ENCODE data around the gene SERPINA1.

SERPINA1 gene

DNA sequence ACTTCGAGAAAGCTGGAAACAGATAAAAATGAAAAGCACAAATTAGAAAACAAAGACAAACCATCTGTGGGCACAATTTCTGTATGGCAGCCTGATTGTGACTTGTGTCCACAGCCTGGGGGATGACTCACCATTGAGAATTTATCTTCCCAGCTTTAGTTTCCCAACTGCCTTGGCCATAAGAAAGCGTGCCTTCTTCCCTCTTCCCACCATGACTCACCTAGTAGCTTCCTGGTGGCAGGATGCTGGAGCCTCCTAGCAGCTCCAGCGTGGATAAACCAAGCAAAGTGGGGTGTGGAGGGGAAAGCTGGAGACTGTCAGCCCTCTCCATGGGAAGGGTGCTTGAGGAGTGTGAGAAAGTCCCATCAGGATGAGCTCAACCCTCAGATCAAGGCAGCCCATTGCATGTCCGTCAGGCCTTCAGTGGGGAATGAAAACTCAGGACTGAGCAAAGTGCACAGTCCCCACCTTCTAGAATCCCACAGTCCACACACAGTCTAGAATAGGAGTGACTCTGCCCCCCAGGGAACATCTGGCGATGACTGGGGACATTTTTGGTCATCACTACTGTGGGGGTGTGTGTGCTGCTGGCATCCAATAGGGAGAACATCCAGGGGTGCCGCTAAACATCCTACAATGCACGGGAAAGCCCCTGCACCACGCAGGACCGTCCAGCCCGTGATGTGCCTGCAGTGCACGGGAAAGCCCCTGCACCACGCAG, 42.9 kb downstream of the SERPINA1 start:
- no peak for DNase-seq

DNA sequence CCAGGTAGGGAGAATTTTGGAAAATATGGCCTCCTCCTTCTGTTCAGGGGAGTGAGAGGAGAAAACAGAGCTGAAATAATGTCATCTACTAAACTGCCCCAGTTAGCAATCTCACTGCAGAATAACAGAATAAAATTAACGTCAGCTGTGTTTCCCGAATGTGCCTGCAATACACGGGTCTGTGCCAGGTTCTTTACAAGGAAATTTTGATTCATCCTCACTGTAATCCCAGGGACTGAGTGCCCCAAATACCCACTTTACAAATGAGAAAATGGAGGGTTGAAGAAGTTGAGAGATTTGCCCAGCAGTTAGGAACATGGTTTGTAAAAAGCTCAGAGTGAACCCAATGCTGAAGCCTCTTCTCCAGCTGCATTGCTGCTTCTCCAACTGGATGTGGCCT, 44.0 kb downstream of the SERPINA1 start:
- DNase-seq, result no peak

- no peak for DNase-seq
These were observed 45.0 kb downstream of the SERPINA1 start for GRCh38 chr14:94343238-94344005.

- peak; percentile 95 for DNase-seq
These were observed 46.0 kb downstream of the SERPINA1 start for GRCh38 chr14:94342334-94342934.

DNA sequence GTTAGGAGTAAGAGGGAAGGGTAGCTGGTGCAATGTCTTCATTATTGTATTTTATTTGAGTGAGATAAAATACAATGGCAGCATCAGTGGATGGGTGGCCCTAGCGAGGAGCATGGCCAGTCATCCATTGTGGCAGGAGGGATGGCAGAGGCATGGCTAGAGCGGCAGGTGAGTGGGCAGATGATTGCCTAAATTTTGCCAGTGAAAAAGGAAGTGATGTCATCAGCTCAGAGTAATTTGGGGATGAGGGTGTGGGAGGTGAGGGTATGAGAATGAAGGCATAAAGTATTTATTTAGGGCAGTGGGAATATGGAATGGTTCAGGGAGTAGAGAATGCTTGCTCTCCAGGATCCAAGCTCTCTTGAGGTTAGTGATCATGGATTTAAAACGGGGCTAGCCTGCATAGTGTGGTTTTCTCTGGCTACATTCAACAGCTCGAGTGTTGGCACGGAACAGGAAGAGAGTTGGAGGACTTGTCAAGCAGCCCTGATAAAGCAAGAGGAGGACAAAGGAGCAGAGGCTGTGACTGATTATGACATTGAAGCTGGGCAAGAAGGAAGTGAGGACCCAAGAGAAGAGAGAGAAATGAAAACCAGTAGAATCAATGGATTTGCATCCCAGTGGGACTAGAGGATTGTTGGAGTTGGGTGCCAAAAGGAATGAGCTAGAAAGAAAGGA, 46.6 kb downstream of the SERPINA1 start:
- DNase-seq, result no peak

DNA sequence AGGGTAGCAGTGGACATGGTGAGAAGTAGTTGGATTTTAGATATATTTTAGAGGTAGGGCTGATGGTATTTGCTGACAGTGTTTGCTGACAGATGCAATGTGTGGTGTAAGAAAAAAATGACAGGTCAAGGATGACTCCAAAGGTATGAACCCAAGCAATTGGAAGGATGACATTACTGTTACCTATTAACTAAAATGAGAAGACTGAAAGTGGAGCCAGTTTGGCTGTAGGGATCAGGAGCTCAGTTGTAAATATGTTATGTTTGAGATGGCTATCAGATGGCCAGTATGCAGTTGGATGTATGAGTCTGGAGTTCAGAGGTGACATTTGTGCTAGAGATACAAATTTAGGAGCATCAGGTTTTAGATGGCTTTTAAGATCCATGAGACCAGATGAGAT, 47.9 kb downstream of the SERPINA1 start:
- DNase-seq, result no peak

DNA sequence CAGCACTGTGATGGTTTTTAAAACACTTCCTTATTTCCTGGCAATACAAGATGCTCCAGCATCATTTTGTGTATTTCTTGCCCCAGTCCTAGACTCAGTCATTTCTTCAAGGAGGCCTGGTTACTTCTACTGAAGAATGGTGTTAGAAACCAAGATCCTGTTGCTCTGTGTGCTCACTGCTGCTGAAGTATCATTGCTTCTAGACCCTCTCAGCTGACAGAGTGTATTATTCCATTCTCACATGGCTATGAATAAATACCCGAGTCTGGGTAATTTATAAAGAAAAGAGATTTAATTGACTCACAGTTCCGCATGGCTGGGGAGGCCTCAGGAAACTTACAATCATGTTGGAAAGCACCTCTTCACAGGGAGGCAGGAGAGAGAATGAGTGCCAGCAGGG, 50.4 kb downstream of the SERPINA1 start:
- DNase-seq, result no peak

GRCh38 chr14:94337274-94337673, 51.1 kb downstream of the SERPINA1 start:
- no peak for DNase-seq

DNA sequence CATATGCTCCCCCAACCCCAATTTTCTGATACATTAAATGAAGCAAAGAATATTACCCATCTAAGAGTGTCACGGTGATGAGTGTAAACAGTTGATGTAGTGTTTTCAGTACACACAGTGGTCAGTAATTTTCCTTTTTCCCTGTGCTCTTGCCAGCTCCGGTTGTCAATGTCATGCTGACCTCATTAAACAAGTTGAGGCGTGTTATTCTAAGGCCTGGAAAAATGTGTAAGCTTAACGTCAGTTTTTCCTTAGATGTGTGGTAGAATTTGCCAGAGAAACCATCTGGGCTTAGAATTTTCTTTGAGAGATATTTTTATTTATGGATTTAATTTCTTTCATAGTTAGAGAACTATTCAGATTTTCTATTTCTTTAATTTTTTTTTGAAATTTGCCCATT, 53.5 kb downstream of the SERPINA1 start:
- no peak for DNase-seq

GRCh38 chr14:94332587-94332986, 55.8 kb downstream of the SERPINA1 start:
- no peak for DNase-seq

- DNase-seq, result no peak
These were observed 56.3 kb downstream of the SERPINA1 start for GRCh38 chr14:94332063-94332583.

- no peak for DNase-seq
These were observed 56.9 kb downstream of the SERPINA1 start for GRCh38 chr14:94331462-94331861.

DNA sequence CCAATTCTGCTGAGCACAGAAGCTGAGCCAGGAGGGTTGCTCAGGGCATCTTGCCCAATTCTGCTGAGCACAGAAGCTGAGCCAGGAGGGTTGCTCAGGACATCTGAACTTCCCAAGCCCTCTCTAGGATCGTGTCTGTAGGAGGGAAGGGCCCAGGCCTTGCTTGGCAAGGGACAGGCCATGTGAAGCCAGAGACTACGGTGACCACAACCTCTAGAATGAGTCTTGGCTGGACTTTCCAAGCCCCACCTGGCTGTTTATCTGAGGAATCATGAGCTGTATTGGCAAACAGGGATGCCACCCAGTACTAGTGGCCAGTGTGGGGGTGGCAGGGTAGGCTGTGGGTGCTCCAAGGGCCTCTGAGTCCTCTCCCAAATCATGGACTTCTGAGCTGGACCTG, 57.5 kb downstream of the SERPINA1 start:
- DNase-seq, result no peak

- DNase-seq, result no peak
These were observed 58.0 kb downstream of the SERPINA1 start for GRCh38 chr14:94330432-94330831.

- DNase-seq, result no peak
These were observed 58.5 kb downstream of the SERPINA1 start for GRCh38 chr14:94329857-94330256.

- DNase-seq, result no peak
These were observed 60.2 kb downstream of the SERPINA1 start for GRCh38 chr14:94328196-94328595.
